Rectal smooth muscle tissue (tissue), 1 donor: Measurements from ENCODE around the gene FGF1.

Experiments used
- H3K27ac ChIP-seq: one replicate; pipeline ENCODE4 v1.7.0; 2013; ENCODE audit warnings: low read depth, low read length, inconsistent platforms
- H3K27me3 ChIP-seq: one replicate; pipeline ENCODE4 v1.7.0; 2013; ENCODE audit warnings: low read length; ENCODE audit not compliant: control insufficient read depth, insufficient read depth
- H3K36me3 ChIP-seq: one replicate; pipeline ENCODE4 v1.7.0; 2013; ENCODE audit warnings: low read length; ENCODE audit not compliant: control insufficient read depth, insufficient read depth
- H3K4me1 ChIP-seq: one replicate; pipeline ENCODE4 v1.7.0; 2013; ENCODE audit warnings: low read length; ENCODE audit not compliant: control insufficient read depth, insufficient read depth
- H3K4me3 ChIP-seq: one replicate; pipeline ENCODE4 v1.7.0; 2013; ENCODE audit warnings: low read length
- H3K9ac ChIP-seq: one replicate; pipeline ENCODE4 v1.7.0; 2013; ENCODE audit warnings: low read length

Gene FGF1

DNA sequence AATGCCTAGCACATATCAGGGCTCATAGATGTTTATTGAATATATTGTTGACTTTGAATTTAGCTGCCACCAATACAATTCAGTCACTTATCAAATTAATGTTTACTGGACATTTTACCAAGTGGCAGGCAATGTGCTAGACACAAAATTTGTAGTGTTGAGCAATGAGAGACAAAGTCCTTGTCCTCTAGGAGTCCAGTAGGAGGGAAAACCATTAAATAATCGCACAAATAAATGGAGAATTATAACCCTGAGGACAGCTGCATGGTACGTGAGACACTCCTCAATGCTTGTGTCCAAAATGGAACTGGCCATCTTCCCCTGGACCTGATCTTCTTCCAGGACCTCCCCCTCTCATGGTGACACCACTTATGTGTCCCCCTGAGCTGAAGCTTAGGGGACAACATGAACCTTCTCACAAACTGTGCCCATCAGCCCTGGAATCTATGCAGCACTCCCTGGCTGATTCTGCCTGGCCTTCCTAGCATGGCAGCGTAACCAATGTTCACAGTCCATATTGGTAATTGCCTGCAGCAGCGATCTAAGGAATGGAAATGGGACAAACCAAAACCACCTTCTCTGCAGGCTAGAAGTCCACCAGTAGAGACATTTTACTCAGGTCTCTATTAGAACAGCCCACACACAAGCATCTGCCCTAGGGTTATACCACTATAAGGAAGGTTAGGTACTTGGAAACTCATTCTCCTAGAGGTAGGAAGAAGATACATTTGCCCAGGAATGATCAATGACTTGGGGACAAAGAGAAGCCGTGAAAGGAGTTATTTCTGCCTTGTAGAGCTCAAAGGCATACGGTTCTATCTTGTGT, 75.5 kb downstream of the FGF1 start:
- Histone ChIP-seq H3K4me1 (peaks cover 3% of the 10 kb centered on the region), H3K4me3 (no peak overlapping the region), H3K9ac (no peak overlapping the region), H3K36me3 (no peaks in the 10 kb centered on the region), H3K27ac (no peak overlapping the region), H3K27me3 (no peaks in the 10 kb centered on the region)

DNA sequence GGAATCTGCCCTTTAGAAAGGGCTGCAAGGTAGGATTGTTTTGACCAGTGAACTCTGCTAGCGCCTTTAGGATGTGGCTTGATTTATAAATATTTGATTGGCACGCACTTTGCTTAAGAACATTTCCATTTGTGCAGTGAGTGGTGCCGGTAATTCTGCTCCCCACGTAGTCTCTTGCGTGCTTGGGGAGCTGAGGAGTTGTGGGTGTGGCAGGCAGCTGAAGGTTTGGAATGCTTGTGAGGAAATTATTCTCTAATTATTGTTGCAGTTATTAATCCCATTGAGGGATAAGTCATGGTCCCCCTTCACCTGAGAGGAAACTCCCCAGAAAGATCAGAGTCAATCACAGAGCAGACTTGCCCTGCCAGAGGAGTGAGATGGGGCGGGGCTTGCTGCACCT, 76.7 kb downstream of the FGF1 start:
- no peak overlapping the region for H3K27ac ChIP-seq
- H3K4me1 ChIP-seq: peaks cover 3% of the 10 kb centered on the region
- no peaks in the 10 kb centered on the region for H3K36me3 ChIP-seq
- no peaks in the 10 kb centered on the region for H3K27me3 ChIP-seq
- no peak overlapping the region for H3K4me3 ChIP-seq
- H3K9ac ChIP-seq: no peak overlapping the region

DNA sequence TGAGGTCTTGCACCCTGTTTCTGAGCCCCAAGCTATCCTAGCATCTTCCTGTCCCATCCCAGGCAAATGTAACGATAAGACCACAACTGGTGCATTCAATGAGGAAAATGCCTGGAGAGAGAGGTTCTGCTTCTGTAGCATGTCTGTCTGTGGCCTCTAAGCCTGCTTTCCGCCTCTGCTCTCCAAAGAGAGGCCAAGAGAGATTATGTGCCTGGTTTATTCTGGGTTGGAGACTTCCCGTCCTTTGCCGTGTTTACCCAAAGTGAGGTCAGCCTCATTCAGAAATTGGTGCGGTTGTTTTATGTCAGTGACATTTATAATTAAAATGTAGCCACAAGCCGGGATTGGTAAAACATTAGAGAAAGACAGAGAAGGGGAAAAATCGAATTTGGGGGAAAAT, 77.8 kb downstream of the FGF1 start:
- H3K27ac ChIP-seq: no peak overlapping the region
- no peaks in the 10 kb centered on the region for H3K36me3 ChIP-seq
- peaks cover 3% of the 10 kb centered on the region for H3K4me1 ChIP-seq
- no peak overlapping the region for H3K9ac ChIP-seq
- no peak overlapping the region for H3K4me3 ChIP-seq
- no peaks in the 10 kb centered on the region for H3K27me3 ChIP-seq

- no peak overlapping the region for H3K27ac ChIP-seq
- no peaks in the 10 kb centered on the region for H3K4me1 ChIP-seq
- no peak overlapping the region for H3K9ac ChIP-seq
Observed at GRCh38 chr5:142605611-142606010, 80.3 kb downstream of the FGF1 start.

GRCh38 chr5:142602720-142603245, 83.1 kb downstream of the FGF1 start:
- no peak overlapping the region for H3K27ac ChIP-seq
- H3K4me1 ChIP-seq: no peaks in the 10 kb centered on the region
- H3K36me3 ChIP-seq: no peaks in the 10 kb centered on the region
- H3K4me3 ChIP-seq: no peak overlapping the region
- no peak overlapping the region for H3K9ac ChIP-seq
- H3K27me3 ChIP-seq: no peaks in the 10 kb centered on the region

More at GRCh38 chr5:142605611-142606010, 80.3 kb downstream of the FGF1 start:
- H3K27me3 ChIP-seq: no peaks in the 10 kb centered on the region
- no peaks in the 10 kb centered on the region for H3K36me3 ChIP-seq
- no peak overlapping the region for H3K4me3 ChIP-seq

- H3K27ac ChIP-seq: no peak overlapping the region
- H3K27me3 ChIP-seq: no peaks in the 10 kb centered on the region
- no peak overlapping the region for H3K9ac ChIP-seq
- H3K4me1 ChIP-seq: no peaks in the 10 kb centered on the region
- H3K36me3 ChIP-seq: no peaks in the 10 kb centered on the region
- H3K4me3 ChIP-seq: no peak overlapping the region
Observed at GRCh38 chr5:142601432-142601831, 84.5 kb downstream of the FGF1 start.

DNA sequence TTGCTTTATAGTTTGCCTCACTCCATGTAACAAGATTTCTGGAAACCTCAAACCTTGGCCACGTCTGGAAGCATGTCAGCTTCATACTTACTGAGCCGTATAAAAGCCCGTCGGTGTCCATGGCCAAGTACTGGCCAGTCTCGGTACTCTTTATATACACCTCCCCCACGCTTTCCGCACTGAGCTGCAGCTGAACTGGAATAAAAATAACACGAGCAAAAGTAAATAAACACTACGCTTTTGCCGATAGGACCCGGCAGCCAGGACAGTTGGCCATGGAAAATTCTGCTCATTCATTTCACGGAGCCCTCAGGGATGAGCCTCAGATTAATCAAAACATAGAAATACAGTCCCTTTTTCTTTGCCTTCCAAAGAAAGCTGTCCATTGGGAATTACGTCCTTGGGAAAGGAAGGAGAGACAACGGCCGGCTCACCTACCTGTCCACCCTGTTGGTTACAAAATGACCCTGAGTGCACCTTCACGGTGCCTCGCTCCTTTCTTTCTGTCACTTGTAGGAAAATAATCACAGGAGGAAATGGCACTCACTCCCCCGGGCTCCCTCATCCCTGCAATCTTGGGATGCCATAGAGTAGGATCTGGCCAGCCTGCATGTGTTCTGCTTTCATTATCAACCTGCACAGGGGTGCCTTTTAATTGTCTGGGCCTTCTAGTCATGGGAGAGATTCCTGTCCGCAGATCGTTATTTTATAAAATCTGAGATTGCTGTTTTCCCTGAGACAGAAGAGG, 85.1 kb downstream of the FGF1 start:
- H3K4me3 ChIP-seq: no peak overlapping the region
- no peaks in the 10 kb centered on the region for H3K27me3 ChIP-seq
- H3K27ac ChIP-seq: no peak overlapping the region
- no peaks in the 10 kb centered on the region for H3K4me1 ChIP-seq
- H3K9ac ChIP-seq: no peak overlapping the region
- no peaks in the 10 kb centered on the region for H3K36me3 ChIP-seq

- Histone ChIP-seq H3K4me1 (no peaks in the 10 kb centered on the region), H3K36me3 (no peaks in the 10 kb centered on the region), H3K9ac (no peak overlapping the region), H3K27me3 (no peaks in the 10 kb centered on the region), H3K4me3 (no peak overlapping the region), H3K27ac (no peak overlapping the region)
Observed at GRCh38 chr5:142600092-142600491, 85.8 kb downstream of the FGF1 start.

DNA sequence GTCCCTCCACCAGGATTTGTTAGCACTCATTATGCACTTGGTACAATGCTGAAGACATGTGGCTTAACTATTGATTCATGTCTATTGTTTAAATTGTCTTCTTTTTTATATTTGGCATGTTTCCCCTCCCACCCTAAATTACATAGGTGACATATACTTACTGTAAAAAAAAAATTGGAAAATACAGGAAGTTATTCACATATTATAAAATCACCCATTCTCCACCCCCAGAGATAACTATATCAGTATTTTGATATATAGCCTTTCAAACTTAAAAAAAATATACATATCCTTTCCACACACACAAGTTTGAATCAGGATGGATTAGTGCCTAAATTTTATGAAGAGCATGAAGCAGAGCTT, 87.6 kb downstream of the FGF1 start:
- Histone ChIP-seq H3K9ac (no peak overlapping the region), H3K4me3 (no peak overlapping the region), H3K4me1 (no peaks in the 10 kb centered on the region), H3K27me3 (no peaks in the 10 kb centered on the region), H3K27ac (no peak overlapping the region), H3K36me3 (no peaks in the 10 kb centered on the region)

DNA sequence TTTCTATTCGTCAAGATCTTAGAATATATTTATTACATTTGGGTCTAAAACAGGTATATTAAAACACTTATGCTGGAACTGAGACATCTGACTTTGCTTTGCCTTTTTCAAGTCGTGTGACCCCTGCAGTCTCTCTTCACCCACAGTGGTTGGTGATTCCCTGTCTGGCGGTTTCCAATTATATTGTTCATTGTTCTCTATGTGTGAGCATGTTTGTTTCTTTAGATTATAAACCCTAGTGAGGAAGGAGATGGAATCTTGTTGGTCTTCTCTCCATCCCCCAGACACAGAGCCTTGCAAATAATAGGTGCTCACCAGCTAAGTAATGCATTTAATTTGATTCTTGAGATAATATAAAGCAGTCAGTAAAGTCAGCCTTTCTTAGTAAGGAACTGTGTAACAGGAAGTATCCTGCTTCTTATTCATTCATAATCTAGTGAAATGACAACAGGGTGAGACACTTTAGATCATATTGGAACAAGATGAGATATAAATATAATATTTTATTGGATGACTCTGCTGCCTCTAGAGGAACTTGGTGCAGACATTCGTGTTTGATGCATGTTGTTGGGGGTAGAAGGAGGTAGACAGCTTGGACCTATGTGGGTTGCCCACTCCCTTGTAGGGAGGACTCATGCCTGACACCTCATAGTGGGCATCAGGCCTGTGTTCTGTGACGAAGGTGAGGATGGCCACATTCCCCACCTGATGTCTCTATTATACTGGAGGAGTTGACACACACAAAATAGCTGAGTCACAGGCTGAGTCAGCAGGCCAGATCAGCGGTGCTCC, 88.1 kb downstream of the FGF1 start:
- H3K4me3 ChIP-seq: no peak overlapping the region
- no peaks in the 10 kb centered on the region for H3K36me3 ChIP-seq
- H3K9ac ChIP-seq: no peak overlapping the region
- H3K27ac ChIP-seq: no peak overlapping the region
- no peaks in the 10 kb centered on the region for H3K27me3 ChIP-seq
- no peaks in the 10 kb centered on the region for H3K4me1 ChIP-seq

GRCh38 chr5:142597025-142597424, 88.9 kb downstream of the FGF1 start:
- Histone ChIP-seq H3K36me3 (no peaks in the 10 kb centered on the region), H3K27ac (no peak overlapping the region), H3K27me3 (no peaks in the 10 kb centered on the region), H3K9ac (no peak overlapping the region), H3K4me3 (no peak overlapping the region), H3K4me1 (no peaks in the 10 kb centered on the region)

DNA sequence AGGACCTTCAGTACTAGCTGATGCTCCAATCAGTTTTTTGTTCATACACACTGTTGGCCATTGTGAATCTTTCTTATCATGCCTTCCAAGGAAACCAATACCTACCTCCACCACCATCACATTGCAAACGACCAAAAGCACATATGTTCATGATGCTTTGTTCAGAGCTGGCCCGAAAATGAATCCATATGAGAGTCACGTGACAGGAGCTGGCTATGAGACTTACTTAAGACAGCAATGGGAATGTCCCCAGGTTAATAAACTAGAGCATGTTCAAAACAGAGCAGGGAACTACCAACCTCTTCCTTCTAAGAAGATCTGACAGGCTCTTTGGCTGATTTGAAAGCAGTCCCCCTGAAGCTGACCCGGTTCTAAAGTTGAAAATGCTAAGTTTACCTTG, 93.5 kb downstream of the FGF1 start:
- H3K4me3 ChIP-seq: no peak overlapping the region
- H3K27me3 ChIP-seq: no peaks in the 10 kb centered on the region
- no peaks in the 10 kb centered on the region for H3K4me1 ChIP-seq
- H3K9ac ChIP-seq: no peak overlapping the region
- no peak overlapping the region for H3K27ac ChIP-seq
- no peaks in the 10 kb centered on the region for H3K36me3 ChIP-seq
